ENCODE measurements around the gene TPST2.

DNA sequence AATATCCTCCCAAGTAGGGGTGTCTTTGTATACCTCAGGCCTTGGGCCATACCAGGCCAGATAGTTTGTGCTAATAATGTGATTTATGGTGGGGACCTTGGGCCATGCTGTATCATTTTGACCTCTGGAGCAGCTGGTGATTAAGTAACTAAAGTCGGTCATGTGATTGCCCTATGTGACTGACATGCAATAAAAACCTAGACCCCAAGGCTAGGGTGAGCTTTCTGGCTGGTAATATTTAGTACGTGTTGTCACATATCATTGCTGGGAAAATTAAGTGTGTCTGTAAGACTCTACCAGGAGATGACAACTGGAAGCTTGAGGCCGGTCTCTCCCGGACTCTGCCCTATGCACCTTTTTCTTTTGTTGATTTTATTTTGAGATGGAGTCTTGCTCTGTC, 65.1 kb downstream of the TPST2 start:
- TF ChIP-seq SP1 (IDR thresholded peaks at IDR 0.05) (no peak), FOXK2 (IDR thresholded peaks at IDR 0.05) (no peak), ARNT (IDR thresholded peaks at IDR 0.05) (no peak), BHLHE40 (IDR thresholded peaks at IDR 0.05; ENCODE audit: borderline replicate concordance) (no peak), SUZ12 (IDR thresholded peaks at IDR 0.05) (no peak), ELF4 (IDR thresholded peaks at IDR 0.05) (no peak), FOXM1 (IDR thresholded peaks at IDR 0.05; ENCODE audit: borderline replicate concordance) (no peak), HDGF (IDR thresholded peaks at IDR 0.05; ENCODE audit: borderline replicate concordance) (no peak), ZNF384 (IDR thresholded peaks at IDR 0.05) (no peak), CTBP1 (IDR thresholded peaks at IDR 0.05; ENCODE audit: borderline replicate concordance) (no peak), FOXA1 (IDR thresholded peaks at IDR 0.05) (no peak), L3MBTL2 (conservative IDR thresholded peaks at IDR 0.05) (no peak), TARDBP (IDR thresholded peaks at IDR 0.05) (no peak)
- TF ChIP-seq, protein P1, sequence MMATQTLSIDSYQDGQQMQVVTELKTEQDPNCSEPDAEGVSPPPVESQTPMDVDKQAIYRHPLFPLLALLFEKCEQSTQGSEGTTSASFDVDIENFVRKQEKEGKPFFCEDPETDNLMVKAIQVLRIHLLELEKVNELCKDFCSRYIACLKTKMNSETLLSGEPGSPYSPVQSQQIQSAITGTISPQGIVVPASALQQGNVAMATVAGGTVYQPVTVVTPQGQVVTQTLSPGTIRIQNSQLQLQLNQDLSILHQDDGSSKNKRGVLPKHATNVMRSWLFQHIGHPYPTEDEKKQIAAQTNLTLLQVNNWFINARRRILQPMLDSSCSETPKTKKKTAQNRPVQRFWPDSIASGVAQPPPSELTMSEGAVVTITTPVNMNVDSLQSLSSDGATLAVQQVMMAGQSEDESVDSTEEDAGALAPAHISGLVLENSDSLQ (IDR thresholded peaks at IDR 0.05) = peak; percentile 57; the same call in 1 of the 2 replicates
